Cardiac septum (tissue), 1 donor: ENCODE results near the gene RGPD5. TPM values are rescaled to one million over a fixed set of nuclear protein-coding genes. Genes with fewer than 3 reads are reported as not detected.
A peak's percentile ranks its signal among the peaks of the same experiment; 100 is the strongest.
"Not testable (repeated sequence)": the region's sequence is repeated elsewhere in the genome, so short reads cannot be mapped to it uniquely, and the experiment has no call there.

Experiments
- DNase-seq: peaks from one replicate; pipeline ENCODE4 v3.0.0-alpha.2; 2020; ENCODE audit warnings: low spot score
- intact Hi-C: fragments of 100-400 bp; cut with DNase I; formaldehyde crosslinking; loops from one replicate; pipeline ENCODE4 v1.14.0; 2022
- long read RNA-seq: library from polyadenylated mRNA; unstranded; transcript quantifications from one replicate; pipeline ENCODE4 v2.0.0, GENCODE V29; 2021
- total RNA-seq: library from RNA; stranded (reverse); fragmentation: NEBNext Ultra II Directional; extraction: Animal tissue kit (Norgen Biotek cat#: 25700); gene quantifications from one replicate; pipeline ENCODE4 v1.2.1, GENCODE V29; 2021
- donor health status: DM: no; HTN: no; CAD: no.

RGPD5 gene
- 30.1 TPM for total RNA-seq
- long read RNA-seq, full-length matches to known transcripts, result 1 of 10 reads
- long read RNA-seq, partial matches to known transcripts, result 8 of 10 reads
- long read RNA-seq, other reads (novel, unspliced or antisense), result 1 of 10 reads

DNA sequence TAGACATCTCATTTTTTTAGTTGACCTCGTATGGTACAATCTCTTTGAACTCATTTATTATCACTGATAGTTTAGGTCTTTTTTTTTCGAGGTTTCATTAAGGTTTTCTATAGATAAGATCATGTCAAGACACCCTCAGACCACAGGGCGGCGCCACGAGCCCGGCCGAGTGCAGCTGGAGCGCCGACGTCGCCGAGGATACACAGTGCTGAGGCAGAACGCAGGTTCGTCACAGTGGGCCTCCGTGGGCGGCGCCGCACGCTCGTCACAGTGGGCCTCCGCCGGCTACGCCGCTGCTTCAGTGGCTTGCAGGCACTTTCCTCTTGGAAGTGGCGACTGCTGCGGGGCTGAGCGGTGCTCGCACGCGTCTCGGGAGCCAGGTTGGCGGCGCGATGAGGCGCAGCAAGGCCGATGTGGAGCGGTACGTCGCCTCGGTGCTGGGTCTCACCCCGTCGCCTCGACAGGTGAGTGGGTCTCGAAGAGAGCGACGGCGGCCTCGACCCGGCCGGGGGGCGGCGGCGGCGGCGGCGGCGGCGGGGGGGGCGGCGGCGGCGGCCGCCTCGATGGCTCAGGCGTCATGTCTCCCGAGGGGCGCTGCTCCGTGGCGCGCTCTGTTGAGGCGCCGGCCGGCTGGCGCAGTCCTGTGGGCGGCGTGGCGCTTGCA is at the start of gene RGPD5:
Gene RGPD5, plus strand, starts transcription at position 232 of the 664 bp plus-strand sequence. Its CDS starts 161 bp downstream, at position 393.
- DNase-seq, result not testable (repeated sequence)

DNA sequence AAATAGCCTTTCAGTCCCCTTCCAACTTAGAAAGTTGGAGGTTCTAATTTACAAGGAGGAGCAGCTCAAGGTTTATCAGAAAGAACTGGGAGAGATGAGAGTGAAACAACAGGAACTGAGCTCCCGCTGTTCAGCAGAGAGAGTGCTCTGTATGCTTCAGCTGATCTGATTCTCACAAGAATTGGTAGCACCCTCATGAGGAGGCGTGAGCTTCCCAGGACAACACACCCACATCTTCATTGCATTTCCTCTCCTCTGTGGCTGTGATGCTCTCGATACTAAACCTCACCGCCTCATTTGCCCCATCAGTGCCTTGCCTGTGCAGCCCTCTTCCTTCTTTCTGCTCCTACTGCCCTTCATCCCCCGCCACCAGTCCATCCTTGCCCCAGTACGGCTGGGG is 42.5 kb upstream of the RGPD5 start:
- DNase-seq, intact Hi-C loops: not testable (repeated sequence)

More for the DNA sequence above, at the start of gene RGPD5:
- intact Hi-C loops, result not testable (repeated sequence)

DNA sequence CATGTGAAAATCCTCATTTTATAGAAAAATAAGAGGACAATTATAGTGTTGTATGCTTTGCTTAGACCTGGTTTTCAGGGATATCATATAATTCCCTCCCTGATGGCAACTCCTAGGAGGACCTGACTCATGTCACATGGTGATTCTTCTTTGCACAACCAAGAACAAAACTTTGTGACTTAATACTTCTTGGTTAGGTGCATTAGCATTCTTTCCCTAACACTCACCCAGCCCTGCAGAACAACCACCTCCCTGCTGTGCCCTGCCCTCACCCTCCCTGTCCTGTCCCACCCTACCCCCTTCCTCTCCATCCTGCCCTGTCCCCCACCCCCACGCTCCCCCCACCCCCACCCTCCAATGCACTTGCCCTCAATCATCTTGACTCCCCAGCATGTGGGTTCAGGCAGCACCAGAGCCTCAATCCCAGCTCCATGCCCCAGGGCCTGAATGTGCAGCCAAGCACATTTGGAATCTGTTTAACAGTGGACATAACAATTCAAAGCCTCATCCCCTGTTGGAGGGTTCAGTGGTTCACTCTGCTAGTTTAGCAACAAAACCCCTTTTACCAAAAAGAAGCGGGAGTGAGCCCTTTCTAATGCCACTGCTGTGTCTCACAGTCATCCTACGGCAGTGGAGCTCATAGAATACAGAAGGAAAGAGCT is 36.8 kb upstream of the RGPD5 start:
- DNase-seq, intact Hi-C loops: not testable (repeated sequence)

DNA sequence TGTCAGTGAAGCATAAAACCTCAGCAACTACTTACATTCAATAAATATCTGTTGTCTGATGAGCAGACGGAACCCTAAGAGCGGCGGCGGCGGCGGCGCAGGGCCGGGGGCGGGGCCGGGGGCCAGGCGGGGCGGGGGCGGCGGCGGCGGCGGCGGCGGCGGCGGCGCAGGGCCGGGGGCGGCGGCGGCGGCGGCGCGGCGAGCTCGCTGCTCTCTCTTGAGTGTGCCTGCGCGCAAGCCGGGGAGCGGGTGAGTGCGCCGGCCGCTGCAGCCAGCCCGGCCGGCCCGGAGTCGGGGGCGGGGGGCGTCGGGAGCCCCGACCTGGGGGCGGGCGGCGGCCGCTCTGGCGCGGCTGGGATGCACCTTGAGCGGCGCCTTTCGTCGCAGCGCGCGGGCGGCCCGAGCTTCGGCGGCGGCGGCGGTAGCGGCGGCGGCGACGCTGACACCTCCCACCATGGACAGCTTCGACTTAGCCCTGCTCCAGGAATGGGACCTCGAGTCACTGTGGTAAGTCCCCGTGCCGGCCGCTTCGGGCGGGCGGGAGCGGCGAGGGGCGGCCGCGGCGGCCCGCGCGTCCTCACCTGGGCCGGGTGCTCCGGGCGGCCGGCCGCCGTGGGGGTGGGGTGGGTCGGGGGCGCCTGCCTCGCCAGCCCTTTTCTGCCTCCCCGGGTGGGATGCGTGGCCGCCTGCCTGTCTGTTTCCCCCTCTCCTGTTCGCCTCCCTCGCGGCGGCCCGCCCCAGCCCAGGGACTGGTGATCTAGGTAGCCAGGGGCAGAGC is 33.7 kb upstream of the RGPD5 start:
- peak; percentile 22 for DNase-seq
- intact Hi-C loops, result not testable (repeated sequence)

DNA sequence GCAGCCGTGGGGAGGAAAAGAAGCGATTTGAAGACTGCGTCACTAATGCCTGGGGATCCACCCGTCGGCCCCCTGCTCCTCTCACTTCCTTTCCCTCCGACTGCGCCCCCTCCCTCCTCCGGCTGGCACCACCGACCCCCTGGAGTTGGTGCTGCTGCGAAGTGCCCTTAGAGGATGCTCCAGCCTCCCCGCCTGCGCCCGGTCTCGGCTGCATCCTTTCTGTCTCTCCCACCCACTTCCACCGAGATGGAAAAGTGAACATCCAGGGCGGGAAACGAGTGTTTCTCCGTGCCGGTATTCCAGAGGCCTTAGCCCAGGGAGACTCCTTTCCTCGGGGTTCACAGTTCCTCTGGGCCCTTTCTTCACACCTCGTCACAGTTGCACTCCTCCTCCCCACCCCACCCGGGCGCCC is 33.1 kb upstream of the RGPD5 start:
- DNase-seq, intact Hi-C loops: not testable (repeated sequence)

DNA sequence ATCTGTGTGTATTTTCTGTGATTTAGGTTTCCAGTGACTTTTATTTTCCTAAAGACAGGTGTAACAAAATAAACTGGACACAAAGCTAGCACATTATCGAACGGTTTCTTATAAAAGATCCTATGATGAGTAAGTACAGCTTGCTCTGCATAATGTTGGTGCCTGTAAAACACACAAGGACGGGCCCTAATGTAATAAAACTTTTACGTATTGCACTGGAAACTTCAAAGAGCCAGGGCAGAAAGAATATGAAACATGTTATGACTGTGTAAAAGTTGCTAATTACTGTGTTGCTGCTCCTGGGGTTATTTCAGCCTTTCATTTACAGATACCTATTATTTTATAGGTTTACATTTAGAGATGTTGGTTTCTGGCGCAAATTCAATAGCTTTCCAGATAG is 32.1 kb upstream of the RGPD5 start:
- intact Hi-C loops, DNase-seq: not testable (repeated sequence)

DNA sequence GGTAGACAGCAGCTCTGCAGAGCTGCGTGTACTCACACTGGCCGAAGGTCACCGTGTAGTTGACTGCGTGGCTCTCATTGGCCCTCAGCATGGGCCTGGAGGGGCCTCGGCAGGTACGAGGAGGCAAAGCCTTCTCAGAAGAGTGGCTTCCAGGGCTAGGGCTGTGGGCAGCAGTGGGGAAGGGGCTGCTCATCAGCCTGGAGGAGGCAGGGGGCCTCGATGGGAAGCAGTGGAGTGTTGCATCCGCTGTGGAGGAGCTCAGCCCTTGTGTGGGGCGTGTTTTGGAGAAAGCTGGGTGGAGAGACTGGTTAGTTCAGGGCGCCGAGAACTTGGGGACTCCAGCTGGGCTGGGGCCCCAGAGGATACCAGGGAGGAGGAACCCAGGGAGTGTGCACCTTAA is 28.0 kb upstream of the RGPD5 start:
- intact Hi-C loops, DNase-seq: not testable (repeated sequence)

DNA sequence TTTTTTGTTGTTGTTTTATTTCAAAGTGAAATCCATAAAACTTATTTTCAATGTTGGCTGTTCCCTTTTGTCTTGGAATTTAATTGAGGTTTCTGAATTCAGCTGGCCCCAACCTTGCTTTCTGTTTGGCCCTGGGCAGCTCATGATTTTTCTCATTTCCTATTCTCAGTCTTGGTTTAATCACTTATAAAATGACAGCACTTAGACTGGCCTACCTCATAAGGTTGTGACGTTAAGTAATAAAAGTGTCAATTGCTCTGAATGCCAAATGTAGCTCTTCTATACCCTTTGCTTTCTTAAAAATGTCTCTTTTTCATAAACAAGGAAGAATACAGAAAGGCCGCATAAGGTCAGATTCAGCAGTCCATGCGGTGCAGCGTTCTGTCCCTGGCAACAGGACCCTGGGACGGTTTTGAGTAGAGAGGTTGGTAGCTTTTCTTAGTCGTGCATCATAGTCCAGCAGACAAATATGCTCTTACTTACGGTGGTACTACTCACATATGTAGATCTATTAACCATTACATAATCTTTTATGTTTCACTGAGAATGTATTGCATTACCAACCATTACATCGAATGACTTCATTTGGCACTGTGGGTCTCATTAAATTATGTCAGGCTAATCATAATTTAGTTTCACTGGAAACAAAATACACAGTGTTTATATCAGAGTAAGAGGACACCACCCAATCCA is 27.1 kb upstream of the RGPD5 start:
- intact Hi-C loops, DNase-seq: not testable (repeated sequence)

DNA sequence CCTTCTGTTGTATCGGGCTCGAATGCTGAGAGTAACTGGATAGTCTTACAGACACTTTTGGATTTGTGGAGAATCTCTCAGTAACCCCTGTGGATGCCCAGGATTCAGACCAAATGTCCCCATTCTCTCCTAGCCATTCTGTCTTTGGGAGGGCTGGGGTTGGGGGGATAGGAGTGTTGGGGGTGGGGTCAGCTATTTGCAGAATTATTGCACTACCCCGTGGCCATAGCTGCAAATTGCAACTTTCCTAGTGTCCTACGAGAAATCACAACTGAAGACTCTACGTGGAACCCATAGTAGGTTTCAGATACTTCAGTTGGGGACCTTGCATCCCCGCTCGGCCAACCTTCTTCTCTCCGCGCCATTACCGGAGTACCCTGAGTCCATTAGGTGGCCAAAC is 25.2 kb upstream of the RGPD5 start:
- intact Hi-C loops, DNase-seq: not testable (repeated sequence)

DNA sequence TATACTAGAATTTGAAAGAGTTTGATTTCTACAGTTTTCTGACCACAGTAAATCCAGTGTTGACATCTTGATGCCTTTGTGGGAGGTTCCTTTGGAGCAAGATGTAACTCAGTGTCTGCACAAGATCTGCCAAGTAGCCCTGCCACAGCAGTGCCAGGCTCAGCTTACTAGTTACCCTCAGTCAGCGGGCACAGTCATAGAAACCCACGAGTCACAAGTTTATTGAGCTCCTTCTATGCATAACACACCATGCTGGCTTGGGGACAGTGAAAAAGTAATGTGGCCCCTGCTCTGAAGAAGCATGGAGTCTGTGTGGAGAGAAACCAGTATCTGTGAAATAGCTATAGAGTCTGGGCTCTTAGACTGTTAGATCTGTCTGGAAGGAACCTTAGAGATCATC is 15.0 kb upstream of the RGPD5 start:
- intact Hi-C loops, result not testable (repeated sequence)

DNA sequence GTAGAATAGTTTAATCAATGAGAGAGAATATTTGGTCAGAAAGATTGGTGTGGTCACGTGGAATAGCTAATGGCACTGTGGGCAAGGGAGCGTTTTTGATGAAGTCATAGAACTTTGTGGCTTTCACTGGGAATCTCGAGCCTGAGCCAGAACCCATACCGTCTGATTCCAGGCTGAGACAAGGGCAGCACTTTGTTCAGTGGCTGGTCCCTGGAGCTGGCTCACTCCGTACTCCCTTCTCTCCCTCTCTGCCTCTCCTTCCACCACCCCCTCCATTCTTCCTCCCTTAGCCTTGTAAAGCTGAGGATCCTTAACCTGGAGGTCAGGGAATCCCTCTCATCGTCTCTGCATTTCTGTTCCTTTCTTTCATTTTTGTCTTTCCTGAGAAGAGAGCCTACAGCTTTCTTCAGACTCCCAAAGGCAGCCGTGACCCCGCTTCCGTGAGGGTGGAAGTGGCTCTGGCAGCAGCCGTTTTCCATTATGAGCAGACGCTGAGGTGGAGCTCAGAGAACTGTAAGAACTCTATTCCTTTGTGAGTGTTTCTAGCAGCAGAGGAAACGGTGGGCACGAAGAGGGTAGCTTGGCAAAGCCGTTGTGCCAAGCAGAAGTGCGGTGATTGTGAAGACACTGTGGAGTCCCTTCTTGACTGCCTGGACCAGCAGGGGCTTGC is 12.8 kb upstream of the RGPD5 start:
- intact Hi-C loops, DNase-seq: not testable (repeated sequence)

More for the DNA sequence above, 15.0 kb upstream of the RGPD5 start:
- not testable (repeated sequence) for DNase-seq

DNA sequence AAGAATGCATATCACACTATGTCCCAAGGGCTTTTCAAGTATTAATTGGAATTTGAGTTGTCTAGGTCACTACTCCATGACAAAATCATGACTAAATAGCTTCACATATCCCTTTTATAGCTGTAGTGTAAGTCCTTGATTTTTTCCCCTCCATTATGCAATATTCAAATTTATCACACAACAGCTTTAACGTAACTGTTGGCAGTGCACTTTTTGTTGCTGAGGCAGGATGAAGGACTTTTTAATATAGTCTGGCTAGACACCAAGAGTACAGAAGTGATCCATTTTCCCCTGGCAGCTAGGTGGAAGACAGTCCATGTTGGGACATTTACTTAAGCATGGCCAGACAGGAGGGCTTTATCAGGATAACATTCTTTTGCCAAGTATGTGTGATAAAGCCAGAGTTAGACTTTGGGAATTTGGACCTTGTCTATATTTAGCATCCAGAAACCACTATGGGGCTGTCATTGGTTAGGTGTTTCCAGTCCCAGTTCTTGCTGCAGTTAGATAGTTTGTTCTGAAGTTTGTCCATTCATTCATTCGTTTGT is 11.6 kb upstream of the RGPD5 start:
- intact Hi-C loops, DNase-seq: not testable (repeated sequence)

DNA sequence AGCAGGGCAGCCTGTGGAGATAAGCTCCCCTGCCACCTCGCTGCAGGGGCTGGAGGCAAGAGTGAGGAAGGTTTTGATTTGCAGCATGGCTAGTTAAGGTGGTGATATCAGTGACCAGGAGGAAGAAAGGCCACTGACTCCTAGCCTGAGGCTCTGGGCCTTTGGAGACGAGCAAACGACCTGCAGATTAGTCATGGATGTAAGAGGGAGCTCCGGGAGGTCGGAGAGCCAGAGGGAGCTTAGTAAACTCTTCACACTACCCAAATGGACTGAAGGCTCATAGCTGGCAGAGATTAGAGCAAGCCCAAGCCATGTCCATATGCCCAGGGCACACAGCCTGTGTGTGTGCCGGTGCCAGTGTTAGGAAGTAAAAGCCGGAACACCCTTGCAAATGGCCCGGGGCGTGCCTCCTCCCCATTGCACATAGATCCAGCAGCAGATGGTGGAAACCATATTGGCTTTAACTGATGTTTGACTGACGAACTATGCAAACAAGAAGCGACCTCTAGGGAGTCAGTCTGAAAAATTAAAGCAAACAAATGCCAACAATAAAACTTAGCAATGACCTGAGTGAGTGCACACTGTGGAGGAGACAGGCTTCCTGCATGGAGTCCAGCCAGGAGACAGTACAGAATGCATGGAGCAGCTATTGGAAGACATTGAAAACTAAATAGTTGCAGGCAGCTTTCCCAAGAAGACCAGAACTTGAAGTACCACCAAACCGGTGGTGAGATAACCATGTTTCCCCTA is 2.4 kb upstream of the RGPD5 start:
- DNase-seq, intact Hi-C loops: not testable (repeated sequence)

DNA sequence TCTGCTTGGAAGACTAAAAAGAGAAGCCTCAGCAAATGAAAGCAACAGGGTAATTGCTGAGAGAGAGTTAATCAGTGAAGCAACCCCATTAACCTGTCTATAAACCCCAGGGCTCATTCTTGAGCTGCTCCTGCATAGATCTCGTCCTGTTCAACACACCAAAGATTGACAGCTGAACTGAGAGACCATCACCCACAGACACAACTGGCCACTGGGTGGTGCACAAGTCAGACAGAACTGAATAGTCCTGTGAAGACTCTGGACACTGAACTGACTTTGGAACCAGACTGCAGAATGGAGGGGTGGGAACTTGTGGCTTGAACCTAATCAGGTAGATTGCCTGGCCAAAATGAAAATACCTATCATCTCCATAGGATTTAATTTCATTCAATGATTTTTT is 1.4 kb upstream of the RGPD5 start:
- intact Hi-C loops, DNase-seq: not testable (repeated sequence)

DNA sequence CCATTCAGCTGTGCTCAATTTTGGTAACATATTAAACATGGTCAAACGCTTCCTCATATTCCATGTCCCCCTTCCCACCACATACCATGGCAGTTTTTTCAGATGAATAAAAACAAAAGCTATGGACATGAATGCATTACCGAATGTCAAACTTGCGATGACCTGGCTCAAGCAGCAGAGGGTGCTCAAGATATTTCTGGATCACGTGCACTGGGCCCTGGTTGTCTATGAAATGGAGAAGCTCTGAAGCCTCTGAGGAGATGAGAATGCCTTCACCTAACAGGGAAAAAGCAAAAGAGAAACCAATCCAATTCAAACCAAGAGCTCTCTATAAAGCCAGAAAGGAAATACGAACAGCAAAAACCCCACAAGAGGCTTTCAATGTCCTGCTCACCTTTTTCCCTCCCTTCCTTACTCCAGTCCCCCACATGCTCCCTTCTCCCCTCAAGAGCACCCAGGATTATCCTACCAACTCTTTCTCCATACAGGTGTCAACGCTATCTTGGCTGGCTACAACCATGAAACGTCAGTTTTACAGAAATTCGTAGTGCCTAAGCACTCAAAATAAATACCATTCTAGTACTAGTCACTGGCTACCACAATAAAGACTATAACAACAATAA is 77.1 kb downstream of the RGPD5 start:
- intact Hi-C loops, DNase-seq: not testable (repeated sequence)

DNA sequence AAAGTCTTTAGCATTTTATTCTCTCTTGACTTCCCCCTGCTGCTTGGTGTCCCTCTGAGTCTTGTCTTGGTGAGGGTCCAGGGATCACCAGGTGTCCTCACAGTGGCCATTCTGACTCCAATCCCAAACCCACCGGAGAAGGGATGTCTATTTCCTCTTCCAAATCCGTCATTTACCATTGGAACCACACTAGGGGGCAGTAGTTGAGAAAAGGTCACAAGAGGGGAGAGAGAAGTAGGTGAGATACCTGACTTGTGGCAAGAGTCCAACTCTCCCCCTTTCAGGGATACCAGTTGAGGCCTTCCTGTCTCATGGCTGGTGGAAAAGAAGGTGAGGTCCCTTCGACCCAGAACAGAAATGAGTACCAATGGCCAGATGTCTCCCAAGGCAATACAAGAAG is 82.5 kb downstream of the RGPD5 start:
- intact Hi-C loops, DNase-seq: not testable (repeated sequence)

DNA sequence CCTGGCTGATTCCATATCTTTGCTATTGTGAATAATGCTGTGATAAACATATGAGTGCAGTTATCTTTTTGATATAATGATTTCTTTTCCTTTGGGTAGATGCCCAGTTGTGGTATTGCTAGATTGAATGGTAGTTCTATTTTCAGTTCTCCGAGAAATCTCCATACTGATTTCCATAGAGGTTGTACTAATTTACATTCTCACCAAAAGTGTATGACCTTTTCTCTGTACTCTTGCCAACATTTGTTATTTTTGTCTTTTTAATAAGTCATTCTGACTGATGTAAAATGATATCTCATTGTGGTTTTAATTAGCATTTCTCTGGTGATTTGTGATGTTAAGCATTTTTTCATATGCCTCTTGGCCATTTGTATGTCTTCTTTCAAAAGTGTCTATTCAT is 88.0 kb downstream of the RGPD5 start:
- DNase-seq, intact Hi-C loops: not testable (repeated sequence)
